ENCODE results near the gene ILRUN.

DNA sequence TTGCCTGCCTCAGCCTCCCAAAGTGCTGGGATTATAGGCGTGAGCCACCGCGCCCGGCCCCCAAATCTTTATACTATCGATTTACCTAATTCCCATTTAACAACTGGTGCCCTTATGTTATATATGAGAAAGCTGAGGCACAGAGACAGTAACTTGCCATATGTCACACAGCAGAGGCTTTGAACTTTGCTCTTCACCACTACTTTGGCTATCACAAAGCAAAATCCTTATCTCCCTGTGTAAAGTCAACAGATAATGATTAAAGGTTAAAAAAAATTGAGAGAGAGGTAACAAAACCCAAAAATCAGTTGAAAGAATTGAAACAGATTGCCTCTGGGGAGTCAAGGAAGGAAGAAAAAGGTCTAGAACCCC, 22.3 kb downstream of the ILRUN start:
- TF ChIP-seq POLR2A (IDR thresholded peaks at IDR 0.05) (no peak), CTCF (IDR thresholded peaks at IDR 0.05) (no peak)
